ENCODE measurements around the gene GSDMA.

Gene GSDMA

DNA sequence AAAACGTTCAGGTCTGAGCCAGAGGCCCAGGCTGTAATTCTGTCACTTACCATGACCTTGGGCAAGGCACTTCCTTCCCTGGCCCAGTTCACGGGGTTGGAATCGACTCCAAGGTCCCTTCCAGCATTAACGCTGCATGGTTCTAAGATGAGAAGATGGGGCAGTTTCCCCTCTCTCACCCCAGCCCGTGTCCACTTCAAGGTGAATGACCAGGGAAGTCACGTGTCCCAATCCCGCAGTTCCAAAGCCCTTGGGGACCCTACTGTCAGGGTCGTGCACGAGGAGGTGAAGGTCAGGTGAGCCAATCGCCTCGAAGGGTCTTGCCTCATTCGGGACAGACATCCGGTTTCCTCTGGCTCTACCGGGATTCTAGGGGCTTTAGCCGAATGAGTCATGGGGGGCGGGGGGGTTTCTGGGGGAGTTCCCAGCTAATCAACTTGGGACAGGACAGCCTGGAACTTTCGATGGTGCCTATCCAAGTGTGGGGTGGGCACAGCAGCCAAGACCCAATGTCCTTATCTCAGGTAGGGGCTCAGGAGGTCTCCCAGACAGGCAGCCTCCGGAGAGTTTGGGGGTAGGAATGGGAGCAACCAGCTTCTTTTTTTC lies 51.7 kb downstream of the GSDMA start:
- Histone ChIP-seq H3K4me3 (ENCODE audit: low read depth, low read length) (no peak overlapping the region), H3K4me1 (ENCODE audit: control insufficient read depth, insufficient read depth, low read length) (no peaks in the 10 kb centered on the region), H3K36me3 (ENCODE audit: control insufficient read depth in 2 of 2, insufficient read depth in 1 of 2, low read length in 2 of 2) (peaks cover 0 to 15% of the 10 kb centered on the region in 2 experiments; a peak in 1 of 3 replicates), H3K9me3 (ENCODE audit: control insufficient read depth, insufficient read depth, low read depth, low read length) (no peaks in the 10 kb centered on the region), H3K27ac (ENCODE audit: extremely low read depth, low read depth, low read length) (no peak overlapping the region)
- POLR2A ChIA-PET = interaction anchor here (0.7 to 2.3 kb wide), 2 partner anchors 39 to 98 kb away, joined by 4 to 10 read pairs; no protein-coding TSS in a partner anchor
- CTCF ChIA-PET = interaction anchor here (0.6 to 14.3 kb wide), 28 partner anchors 12 to 545 kb away, joined by 3 to 268 read pairs (median 4); partner anchors contain the start of genes GSDMA and PSMD3
- TF ChIP-seq ZNF140 (tag by site-specific recombination; IDR thresholded peaks at IDR 0.05) = no peak
- no peak for TF ChIP-seq ZNF654 (tag by site-specific recombination; IDR thresholded peaks at IDR 0.05; ENCODE audit: low read depth)
- TF ChIP-seq ZSCAN23 (tag by site-specific recombination; IDR thresholded peaks at IDR 0.05) = no peak
- no peak for TF ChIP-seq ZNF416 (tag by site-specific recombination; IDR thresholded peaks at IDR 0.05)
- no peak for TF ChIP-seq ZNF354C (tag by site-specific recombination; IDR thresholded peaks at IDR 0.05; ENCODE audit: borderline replicate concordance, low read depth)
- TF ChIP-seq ZNF248 (tag by site-specific recombination; IDR thresholded peaks at IDR 0.05) = no peak
- TF ChIP-seq ZNF26 (tag by site-specific recombination; IDR thresholded peaks at IDR 0.05) = no peak
- no peak for TF ChIP-seq ZNF366 (tag by site-specific recombination; conservative IDR thresholded peaks at IDR 0.05)
- TF ChIP-seq ZNF670 (tag by site-specific recombination; IDR thresholded peaks at IDR 0.05; ENCODE audit: low read depth) = no peak
- TF ChIP-seq ZNF132 (tag by site-specific recombination; IDR thresholded peaks at IDR 0.05; ENCODE audit: borderline replicate concordance) = no peak
- TF ChIP-seq ZSCAN5A (tag by site-specific recombination; IDR thresholded peaks at IDR 0.05) = no peak

DNA sequence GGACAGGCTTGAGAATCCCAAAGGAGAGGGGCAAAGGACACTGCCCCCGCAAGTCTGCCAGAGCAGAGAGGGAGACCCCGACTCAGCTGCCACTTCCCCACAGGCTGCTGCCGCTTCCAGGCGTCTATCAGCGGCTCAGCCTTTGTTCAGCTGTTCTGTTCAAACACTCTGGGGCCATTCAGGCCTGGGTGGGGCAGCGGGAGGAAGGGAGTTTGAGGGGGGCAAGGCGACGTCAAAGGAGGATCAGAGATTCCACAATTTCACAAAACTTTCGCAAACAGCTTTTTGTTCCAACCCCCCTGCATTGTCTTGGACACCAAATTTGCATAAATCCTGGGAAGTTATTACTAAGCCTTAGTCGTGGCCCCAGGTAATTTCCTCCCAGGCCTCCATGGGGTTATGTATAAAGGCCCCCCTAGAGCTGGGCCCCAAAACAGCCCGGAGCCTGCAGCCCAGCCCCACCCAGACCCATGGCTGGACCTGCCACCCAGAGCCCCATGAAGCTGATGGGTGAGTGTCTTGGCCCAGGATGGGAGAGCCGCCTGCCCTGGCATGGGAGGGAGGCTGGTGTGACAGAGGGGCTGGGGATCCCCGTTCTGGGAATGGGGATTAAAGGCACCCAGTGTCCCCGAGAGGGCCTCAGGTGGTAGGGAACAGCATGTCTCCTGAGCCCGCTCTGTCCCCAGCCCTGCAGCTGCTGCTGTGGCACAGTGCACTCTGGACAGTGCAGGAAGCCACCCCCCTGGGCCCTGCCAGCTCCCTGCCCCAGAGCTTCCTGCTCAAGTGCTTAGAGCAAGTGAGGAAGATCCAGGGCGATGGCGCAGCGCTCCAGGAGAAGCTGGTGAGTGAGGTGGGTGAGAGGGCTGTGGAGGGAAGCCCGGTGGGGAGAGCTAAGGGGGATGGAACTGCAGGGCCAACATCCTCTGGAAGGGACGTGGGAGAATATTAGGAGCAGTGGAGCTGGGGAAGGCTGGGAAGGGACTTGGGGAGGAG lies 52.5 kb downstream of the GSDMA start, which contains the start of gene CSF3:
CSF3 (plus strand) TSS at position 436 of the 993 bp plus-strand sequence; CDS start at position 471, 35 bp downstream.
- Histone ChIP-seq H3K9me3 (ENCODE audit: control insufficient read depth, insufficient read depth, low read depth, low read length) (no peaks in the 10 kb centered on the region), H3K4me1 (ENCODE audit: control insufficient read depth, insufficient read depth, low read length) (no peaks in the 10 kb centered on the region), H3K27ac (ENCODE audit: extremely low read depth, low read depth, low read length) (no peak within 1 kb of the TSS), H3K36me3 (ENCODE audit: control insufficient read depth in 2 of 2, insufficient read depth in 1 of 2, low read length in 2 of 2) (peaks cover 1 to 23% of the 10 kb centered on the region in 2 experiments; a peak in 2 of 3 replicates), H3K4me3 (ENCODE audit: low read depth, low read length) (no peak within 1 kb of the TSS)
- ChIA-PET POLR2A (interaction anchor here (1.0 to 2.3 kb wide), 4 partner anchors 9 to 97 kb away, joined by 3 to 10 read pairs (median 6); no protein-coding TSS in a partner anchor), CTCF (interaction anchor here (0.6 to 14.3 kb wide), 23 partner anchors 11 to 544 kb away, joined by 3 to 268 read pairs (median 4); partner anchors contain the start of gene GSDMA)
- TF ChIP-seq ZNF600 (tag by site-specific recombination; IDR thresholded peaks at IDR 0.05) (peak; percentile 71), ZNF571 (tag by site-specific recombination; IDR thresholded peaks at IDR 0.05) (no peak), FEZF1 (tag by site-specific recombination; IDR thresholded peaks at IDR 0.05) (no peak), ZNF776 (tag by site-specific recombination; IDR thresholded peaks at IDR 0.05; ENCODE audit: borderline replicate concordance) (no peak), ZNF555 (tag by site-specific recombination; conservative IDR thresholded peaks at IDR 0.05) (no peak), ZNF155 (tag by site-specific recombination; IDR thresholded peaks at IDR 0.05) (no peak), ZIC2 (tag by site-specific recombination; IDR thresholded peaks at IDR 0.05) (0 out of 2 replicates have a peak, but pooled peaks have one; percentile 5), ZNF341 (tag by site-specific recombination; IDR thresholded peaks at IDR 0.05; ENCODE audit: low read depth) (no peak), ZNF19 (tag by site-specific recombination; IDR thresholded peaks at IDR 0.05; ENCODE audit: low read depth) (no peak), ZNF37A (tag by site-specific recombination; IDR thresholded peaks at IDR 0.05) (no peak), HOXC10 (CRISPR knock-in tag; IDR thresholded peaks at IDR 0.05) (no peak)
- TF ChIP-seq, protein P1, sequence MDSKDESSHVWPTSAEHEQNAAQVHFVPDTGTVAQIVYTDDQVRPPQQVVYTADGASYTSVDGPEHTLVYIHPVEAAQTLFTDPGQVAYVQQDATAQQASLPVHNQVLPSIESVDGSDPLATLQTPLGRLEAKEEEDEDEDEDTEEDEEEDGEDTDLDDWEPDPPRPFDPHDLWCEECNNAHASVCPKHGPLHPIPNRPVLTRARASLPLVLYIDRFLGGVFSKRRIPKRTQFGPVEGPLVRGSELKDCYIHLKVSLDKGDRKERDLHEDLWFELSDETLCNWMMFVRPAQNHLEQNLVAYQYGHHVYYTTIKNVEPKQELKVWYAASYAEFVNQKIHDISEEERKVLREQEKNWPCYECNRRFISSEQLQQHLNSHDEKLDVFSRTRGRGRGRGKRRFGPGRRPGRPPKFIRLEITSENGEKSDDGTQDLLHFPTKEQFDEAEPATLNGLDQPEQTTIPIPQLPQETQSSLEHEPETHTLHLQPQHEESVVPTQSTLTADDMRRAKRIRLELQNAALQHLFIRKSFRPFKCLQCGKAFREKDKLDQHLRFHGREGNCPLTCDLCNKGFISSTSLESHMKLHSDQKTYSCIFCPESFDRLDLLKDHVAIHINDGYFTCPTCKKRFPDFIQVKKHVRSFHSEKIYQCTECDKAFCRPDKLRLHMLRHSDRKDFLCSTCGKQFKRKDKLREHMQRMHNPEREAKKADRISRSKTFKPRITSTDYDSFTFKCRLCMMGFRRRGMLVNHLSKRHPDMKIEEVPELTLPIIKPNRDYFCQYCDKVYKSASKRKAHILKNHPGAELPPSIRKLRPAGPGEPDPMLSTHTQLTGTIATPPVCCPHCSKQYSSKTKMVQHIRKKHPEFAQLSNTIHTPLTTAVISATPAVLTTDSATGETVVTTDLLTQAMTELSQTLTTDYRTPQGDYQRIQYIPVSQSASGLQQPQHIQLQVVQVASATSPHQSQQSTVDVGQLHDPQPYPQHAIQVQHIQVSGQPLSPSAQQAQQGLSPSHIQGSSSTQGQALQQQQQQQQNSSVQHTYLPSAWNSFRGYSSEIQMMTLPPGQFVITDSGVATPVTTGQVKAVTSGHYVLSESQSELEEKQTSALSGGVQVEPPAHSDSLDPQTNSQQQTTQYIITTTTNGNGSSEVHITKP (tag by site-specific recombination; IDR thresholded peaks at IDR 0.05) = no peak
- TF ChIP-seq, protein P2, sequence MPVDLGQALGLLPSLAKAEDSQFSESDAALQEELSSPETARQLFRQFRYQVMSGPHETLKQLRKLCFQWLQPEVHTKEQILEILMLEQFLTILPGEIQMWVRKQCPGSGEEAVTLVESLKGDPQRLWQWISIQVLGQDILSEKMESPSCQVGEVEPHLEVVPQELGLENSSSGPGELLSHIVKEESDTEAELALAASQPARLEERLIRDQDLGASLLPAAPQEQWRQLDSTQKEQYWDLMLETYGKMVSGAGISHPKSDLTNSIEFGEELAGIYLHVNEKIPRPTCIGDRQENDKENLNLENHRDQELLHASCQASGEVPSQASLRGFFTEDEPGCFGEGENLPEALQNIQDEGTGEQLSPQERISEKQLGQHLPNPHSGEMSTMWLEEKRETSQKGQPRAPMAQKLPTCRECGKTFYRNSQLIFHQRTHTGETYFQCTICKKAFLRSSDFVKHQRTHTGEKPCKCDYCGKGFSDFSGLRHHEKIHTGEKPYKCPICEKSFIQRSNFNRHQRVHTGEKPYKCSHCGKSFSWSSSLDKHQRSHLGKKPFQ (tag by site-specific recombination; IDR thresholded peaks at IDR 0.05) = no peak
